HL-60 (cell line): ENCODE results near the gene MAP3K1.

Experiments used
- DNase-seq, 2 experiments: peaks; one replicate each; pipeline ENCODE4 v3.0.0-alpha.2; 2010 to 2020; ENCODE audit warnings: low read depth in 1 of 2, low spot score in 1 of 2
- H3K27ac ChIP-seq: fragments of 250-450 bp; sonication (Bioruptor Pico); replicated peaks from 2 replicates; pipeline ENCODE4 v1.5.1; 2020; ENCODE audit warnings: mild to moderate bottlenecking, moderate library complexity
- H3K27me3 ChIP-seq: fragments of 250-450 bp; sonication (Bioruptor Pico); 2 replicates; pipeline ENCODE4 v1.5.1; 2021; ENCODE audit warnings: mild to moderate bottlenecking, moderate library complexity; ENCODE audit not compliant: insufficient read depth, poor library complexity, severe bottlenecking
- H3K4me3 ChIP-seq: replicated peaks from 2 replicates; pipeline ENCODE4 v1.5.1; 2011; ENCODE audit warnings: mild to moderate bottlenecking, control low read depth, low read length; ENCODE audit not compliant: insufficient read depth
- GABPA ChIP-seq: IDR thresholded peaks from 2 replicates; pipeline ENCODE4 v1.6.1; 2012; ENCODE audit warnings: low read depth
- POLR2AphosphoS5 ChIP-seq: IDR thresholded peaks from 2 replicates; pipeline ENCODE4 v1.6.1; 2012; ENCODE audit warnings: low read depth
- SPI1 ChIP-seq: IDR thresholded peaks from 2 replicates; pipeline ENCODE4 v1.6.1; 2012; ENCODE audit warnings: low read depth, mild to moderate bottlenecking, borderline replicate concordance
- TF ChIP-seq, protein P1 (sequence below): IDR thresholded peaks from 2 replicates; pipeline ENCODE4 v1.6.1; 2012; ENCODE audit warnings: low read depth; ENCODE audit not compliant: insufficient replicate concordance
- TF ChIP-seq, protein P2 (sequence below): IDR thresholded peaks from one replicate; pipeline ENCODE4 v1.5.1; 2011; ENCODE audit warnings: low read length, control low read depth, inconsistent platforms; ENCODE audit not compliant: insufficient read depth

The MAP3K1 gene

GRCh38 chr5:56816546-56817081 lies 1.3 kb downstream of the MAP3K1 start:
- peak overlapping the region; percentile 63 for H3K4me3 ChIP-seq
- peak in 1 of 2 experiments; percentile 56 for DNase-seq
- H3K27ac ChIP-seq, result peak overlapping the region; percentile 83
- TF ChIP-seq, protein P1, sequence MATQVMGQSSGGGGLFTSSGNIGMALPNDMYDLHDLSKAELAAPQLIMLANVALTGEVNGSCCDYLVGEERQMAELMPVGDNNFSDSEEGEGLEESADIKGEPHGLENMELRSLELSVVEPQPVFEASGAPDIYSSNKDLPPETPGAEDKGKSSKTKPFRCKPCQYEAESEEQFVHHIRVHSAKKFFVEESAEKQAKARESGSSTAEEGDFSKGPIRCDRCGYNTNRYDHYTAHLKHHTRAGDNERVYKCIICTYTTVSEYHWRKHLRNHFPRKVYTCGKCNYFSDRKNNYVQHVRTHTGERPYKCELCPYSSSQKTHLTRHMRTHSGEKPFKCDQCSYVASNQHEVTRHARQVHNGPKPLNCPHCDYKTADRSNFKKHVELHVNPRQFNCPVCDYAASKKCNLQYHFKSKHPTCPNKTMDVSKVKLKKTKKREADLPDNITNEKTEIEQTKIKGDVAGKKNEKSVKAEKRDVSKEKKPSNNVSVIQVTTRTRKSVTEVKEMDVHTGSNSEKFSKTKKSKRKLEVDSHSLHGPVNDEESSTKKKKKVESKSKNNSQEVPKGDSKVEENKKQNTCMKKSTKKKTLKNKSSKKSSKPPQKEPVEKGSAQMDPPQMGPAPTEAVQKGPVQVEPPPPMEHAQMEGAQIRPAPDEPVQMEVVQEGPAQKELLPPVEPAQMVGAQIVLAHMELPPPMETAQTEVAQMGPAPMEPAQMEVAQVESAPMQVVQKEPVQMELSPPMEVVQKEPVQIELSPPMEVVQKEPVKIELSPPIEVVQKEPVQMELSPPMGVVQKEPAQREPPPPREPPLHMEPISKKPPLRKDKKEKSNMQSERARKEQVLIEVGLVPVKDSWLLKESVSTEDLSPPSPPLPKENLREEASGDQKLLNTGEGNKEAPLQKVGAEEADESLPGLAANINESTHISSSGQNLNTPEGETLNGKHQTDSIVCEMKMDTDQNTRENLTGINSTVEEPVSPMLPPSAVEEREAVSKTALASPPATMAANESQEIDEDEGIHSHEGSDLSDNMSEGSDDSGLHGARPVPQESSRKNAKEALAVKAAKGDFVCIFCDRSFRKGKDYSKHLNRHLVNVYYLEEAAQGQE, result no peak
- TF ChIP-seq GABPA, result 0 out of 2 replicates have a peak, but pooled peaks have one; percentile 15
- no peaks in the 10 kb centered on the region for H3K27me3 ChIP-seq

DNA sequence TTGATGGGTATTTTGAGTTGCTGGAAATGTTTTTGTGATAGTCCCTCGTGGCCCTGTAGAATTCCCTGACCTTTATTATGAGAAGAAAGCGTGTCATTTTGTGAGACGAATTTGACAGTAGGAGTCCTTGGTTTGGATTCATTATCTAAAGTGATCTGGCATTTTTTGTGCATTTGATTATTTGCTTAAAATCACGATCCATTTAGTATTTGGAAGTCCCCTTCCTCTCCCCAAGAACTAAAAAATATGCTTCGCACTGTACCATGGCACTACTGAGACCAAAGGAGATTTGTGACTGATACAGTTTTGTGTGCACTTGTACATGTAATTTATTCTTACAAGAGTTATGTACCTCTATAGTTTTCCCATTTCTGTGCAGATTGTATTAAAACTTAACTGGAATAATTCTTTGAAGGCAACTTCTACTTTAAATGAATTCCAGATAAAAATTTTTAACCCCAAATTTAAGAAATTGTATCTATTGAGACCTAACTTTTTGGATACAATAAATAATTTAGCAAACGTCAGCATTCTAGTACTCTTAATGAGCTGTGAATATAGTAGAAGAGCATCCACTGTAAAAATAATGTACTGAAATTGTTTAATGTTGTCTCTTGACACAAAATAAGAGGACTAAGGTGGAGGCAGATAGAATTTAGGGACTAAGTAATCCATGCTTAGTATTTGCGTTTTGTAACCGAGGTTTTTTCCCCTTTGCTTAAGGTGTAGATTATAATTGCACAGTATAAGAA lies 2.1 kb downstream of the MAP3K1 start:
- TF ChIP-seq POLR2AphosphoS5 (no peak), GABPA (no peak), SPI1 (no peak)
- TF ChIP-seq, protein P1, result no peak
- TF ChIP-seq, protein P2, sequence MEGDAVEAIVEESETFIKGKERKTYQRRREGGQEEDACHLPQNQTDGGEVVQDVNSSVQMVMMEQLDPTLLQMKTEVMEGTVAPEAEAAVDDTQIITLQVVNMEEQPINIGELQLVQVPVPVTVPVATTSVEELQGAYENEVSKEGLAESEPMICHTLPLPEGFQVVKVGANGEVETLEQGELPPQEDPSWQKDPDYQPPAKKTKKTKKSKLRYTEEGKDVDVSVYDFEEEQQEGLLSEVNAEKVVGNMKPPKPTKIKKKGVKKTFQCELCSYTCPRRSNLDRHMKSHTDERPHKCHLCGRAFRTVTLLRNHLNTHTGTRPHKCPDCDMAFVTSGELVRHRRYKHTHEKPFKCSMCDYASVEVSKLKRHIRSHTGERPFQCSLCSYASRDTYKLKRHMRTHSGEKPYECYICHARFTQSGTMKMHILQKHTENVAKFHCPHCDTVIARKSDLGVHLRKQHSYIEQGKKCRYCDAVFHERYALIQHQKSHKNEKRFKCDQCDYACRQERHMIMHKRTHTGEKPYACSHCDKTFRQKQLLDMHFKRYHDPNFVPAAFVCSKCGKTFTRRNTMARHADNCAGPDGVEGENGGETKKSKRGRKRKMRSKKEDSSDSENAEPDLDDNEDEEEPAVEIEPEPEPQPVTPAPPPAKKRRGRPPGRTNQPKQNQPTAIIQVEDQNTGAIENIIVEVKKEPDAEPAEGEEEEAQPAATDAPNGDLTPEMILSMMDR, result no peak
- no peak for DNase-seq
- H3K27me3 ChIP-seq, result no peaks in the 10 kb centered on the region
- peak overlapping the region; percentile 83 for H3K27ac ChIP-seq
- peak overlapping the region; percentile 63 for H3K4me3 ChIP-seq

DNA sequence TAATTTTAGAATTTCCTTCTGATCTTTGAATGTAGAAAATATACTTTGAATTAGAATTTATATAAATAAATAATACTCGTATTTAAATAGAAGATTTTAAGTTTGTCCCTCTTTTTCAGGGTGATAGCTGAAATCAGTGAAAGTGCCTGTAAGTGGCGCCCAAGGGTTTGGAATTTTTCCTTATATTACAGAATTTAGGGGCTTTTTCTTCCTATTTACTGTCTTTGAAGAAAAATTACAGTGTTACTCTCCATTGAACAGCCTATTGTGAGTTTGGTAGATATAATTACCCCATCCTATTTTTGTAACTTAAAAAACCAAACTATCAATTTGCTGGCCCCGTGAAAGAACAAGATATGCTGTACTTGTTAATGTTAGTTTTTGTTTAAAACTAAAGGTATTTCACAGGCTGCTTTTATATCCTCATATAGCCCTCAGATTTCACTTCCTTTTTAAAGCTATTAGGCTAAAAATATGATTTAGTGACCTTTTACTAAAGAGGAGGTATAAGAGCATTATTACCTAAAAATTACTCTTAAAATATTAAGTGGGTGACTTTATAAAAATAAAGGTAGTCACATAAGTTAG lies 3.2 kb downstream of the MAP3K1 start:
- H3K27me3 ChIP-seq, result no peaks in the 10 kb centered on the region
- peak overlapping the region; percentile 46 for H3K27ac ChIP-seq
- peak overlapping the region; percentile 20 for H3K4me3 ChIP-seq
- DNase-seq, result no peak
- no peak for TF ChIP-seq SPI1
- TF ChIP-seq, protein P1, result no peak
- no peak for TF ChIP-seq GABPA
- TF ChIP-seq, protein P2, result no peak
- TF ChIP-seq POLR2AphosphoS5, result no peak
